GM19452 (cell line): ENCODE data around the gene MCM3.

Source experiments
- ATAC-seq: cut with Tn5 transposase; IDR thresholded peaks from one replicate; pipeline ENCODE4 v1.9.1; 2021; ENCODE audit not compliant: unreplicated experiment

Gene MCM3

GRCh38 chr6:52284460-52285176, at the start of gene MCM3:
TSS of gene MCM3 (minus strand) at chr6:52284742. CDS start at chr6:52284674, 68 bp downstream.
- ATAC-seq, result peak; percentile 98

GRCh38 chr6:52333840-52334200, 49.3 kb upstream of the MCM3 start:
- ATAC-seq, result no peak

GRCh38 chr6:52331793-52332457, 47.4 kb upstream of the MCM3 start:
- ATAC-seq, result no peak

- no peak for ATAC-seq
Observed at GRCh38 chr6:52330470-52330869, 45.9 kb upstream of the MCM3 start.

- no peak for ATAC-seq
Observed at GRCh38 chr6:52328729-52329128, 44.2 kb upstream of the MCM3 start.

- ATAC-seq, result no peak
Observed at GRCh38 chr6:52328303-52328662, 43.7 kb upstream of the MCM3 start.

GRCh38 chr6:52326540-52327364, 42.2 kb upstream of the MCM3 start:
- ATAC-seq, result no peak

GRCh38 chr6:52325695-52326471, 41.3 kb upstream of the MCM3 start:
- no peak for ATAC-seq

- no peak for ATAC-seq
Observed at GRCh38 chr6:52324189-52324588, 39.6 kb upstream of the MCM3 start.

GRCh38 chr6:52317841-52318581, 33.5 kb upstream of the MCM3 start:
- peak; percentile 100 for ATAC-seq

- ATAC-seq, result no peak
Observed at GRCh38 chr6:52317211-52317610, 32.7 kb upstream of the MCM3 start.

- no peak for ATAC-seq
Observed at GRCh38 chr6:52314752-52315151, 30.2 kb upstream of the MCM3 start.

- ATAC-seq, result no peak
Observed at GRCh38 chr6:52312461-52312860, 27.9 kb upstream of the MCM3 start.

GRCh38 chr6:52310932-52311331, 26.4 kb upstream of the MCM3 start:
- ATAC-seq, result no peak

GRCh38 chr6:52307900-52308372, 23.4 kb upstream of the MCM3 start:
- ATAC-seq, result no peak

- no peak for ATAC-seq
Observed at GRCh38 chr6:52306972-52307870, 22.7 kb upstream of the MCM3 start.

- peak; percentile 70 for ATAC-seq
Observed at GRCh38 chr6:52305948-52306767, 21.6 kb upstream of the MCM3 start.

GRCh38 chr6:52305411-52305810, 20.9 kb upstream of the MCM3 start:
- ATAC-seq, result peak; percentile 13
